ENCODE data around the gene RAB20.

DNA sequence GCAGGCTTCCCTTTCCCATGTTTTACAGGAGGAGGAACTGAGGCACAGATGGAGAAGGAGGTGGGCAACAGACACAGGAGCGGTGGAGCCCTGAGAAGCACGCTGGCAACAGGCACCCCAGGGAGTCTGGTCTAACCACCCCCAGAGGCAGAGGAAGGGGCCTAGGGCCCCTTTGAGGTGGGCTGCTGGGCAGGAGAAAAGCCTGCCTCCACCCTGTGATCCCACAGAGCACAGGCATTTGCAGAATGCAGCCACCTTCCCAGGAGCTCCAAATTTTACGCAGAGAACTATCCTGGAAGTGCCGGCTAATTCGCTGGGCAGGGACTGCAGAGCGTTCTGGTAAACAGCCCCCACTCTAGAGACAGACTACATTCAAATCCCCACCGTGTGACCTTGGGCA is 30.4 kb downstream of the RAB20 start:
- TF ChIP-seq EED (IDR thresholded peaks at IDR 0.05; ENCODE audit: low read depth) (no peak), POLR2A (IDR thresholded peaks at IDR 0.05; ENCODE audit: low read depth, low read length) (no peak), NRF1 (conservative IDR thresholded peaks at IDR 0.05; ENCODE audit: low read depth, low read length) (no peak), GABPA (IDR thresholded peaks at IDR 0.05; ENCODE audit: low read depth) (no peak), TCF7 (IDR thresholded peaks at IDR 0.05; ENCODE audit: borderline replicate concordance) (no peak)
- TF ChIP-seq, protein P1, sequence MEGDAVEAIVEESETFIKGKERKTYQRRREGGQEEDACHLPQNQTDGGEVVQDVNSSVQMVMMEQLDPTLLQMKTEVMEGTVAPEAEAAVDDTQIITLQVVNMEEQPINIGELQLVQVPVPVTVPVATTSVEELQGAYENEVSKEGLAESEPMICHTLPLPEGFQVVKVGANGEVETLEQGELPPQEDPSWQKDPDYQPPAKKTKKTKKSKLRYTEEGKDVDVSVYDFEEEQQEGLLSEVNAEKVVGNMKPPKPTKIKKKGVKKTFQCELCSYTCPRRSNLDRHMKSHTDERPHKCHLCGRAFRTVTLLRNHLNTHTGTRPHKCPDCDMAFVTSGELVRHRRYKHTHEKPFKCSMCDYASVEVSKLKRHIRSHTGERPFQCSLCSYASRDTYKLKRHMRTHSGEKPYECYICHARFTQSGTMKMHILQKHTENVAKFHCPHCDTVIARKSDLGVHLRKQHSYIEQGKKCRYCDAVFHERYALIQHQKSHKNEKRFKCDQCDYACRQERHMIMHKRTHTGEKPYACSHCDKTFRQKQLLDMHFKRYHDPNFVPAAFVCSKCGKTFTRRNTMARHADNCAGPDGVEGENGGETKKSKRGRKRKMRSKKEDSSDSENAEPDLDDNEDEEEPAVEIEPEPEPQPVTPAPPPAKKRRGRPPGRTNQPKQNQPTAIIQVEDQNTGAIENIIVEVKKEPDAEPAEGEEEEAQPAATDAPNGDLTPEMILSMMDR (IDR thresholded peaks at IDR 0.05 in 2 of 3, conservative IDR thresholded peaks at IDR 0.05 in 1 of 3; ENCODE audit: control insufficient read depth in 2 of 3, extremely low read depth in 1 of 3, insufficient read depth in 1 of 3, low read depth in 3 of 3, low read length in 3 of 3): no peak
